ENCODE data around the gene NECTIN2.
"Not testable (repeated sequence)": the region's sequence is repeated elsewhere in the genome, so short reads cannot be mapped to it uniquely, and the experiment has no call there.

GRCh38 chr19:44861576-44861975 is 15.5 kb downstream of the NECTIN2 start:
- TF ChIP-seq, protein P1, sequence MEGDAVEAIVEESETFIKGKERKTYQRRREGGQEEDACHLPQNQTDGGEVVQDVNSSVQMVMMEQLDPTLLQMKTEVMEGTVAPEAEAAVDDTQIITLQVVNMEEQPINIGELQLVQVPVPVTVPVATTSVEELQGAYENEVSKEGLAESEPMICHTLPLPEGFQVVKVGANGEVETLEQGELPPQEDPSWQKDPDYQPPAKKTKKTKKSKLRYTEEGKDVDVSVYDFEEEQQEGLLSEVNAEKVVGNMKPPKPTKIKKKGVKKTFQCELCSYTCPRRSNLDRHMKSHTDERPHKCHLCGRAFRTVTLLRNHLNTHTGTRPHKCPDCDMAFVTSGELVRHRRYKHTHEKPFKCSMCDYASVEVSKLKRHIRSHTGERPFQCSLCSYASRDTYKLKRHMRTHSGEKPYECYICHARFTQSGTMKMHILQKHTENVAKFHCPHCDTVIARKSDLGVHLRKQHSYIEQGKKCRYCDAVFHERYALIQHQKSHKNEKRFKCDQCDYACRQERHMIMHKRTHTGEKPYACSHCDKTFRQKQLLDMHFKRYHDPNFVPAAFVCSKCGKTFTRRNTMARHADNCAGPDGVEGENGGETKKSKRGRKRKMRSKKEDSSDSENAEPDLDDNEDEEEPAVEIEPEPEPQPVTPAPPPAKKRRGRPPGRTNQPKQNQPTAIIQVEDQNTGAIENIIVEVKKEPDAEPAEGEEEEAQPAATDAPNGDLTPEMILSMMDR (IDR thresholded peaks at IDR 0.05) = not testable (repeated sequence)
- not testable (repeated sequence) for TF ChIP-seq POLR2A, EP300 (IDR thresholded peaks at IDR 0.05)

Data from tibial nerve (tissue), 4 donors.